CD1c-positive myeloid dendritic cell (primary cell): ENCODE results near the gene C16orf92.
"Not testable (repeated sequence)": the region's sequence is repeated elsewhere in the genome, so short reads cannot be mapped to it uniquely, and the experiment has no call there.

Experiments
- DNase-seq: peaks from one replicate; pipeline ENCODE4 v3.0.0-alpha.2; 2016; ENCODE audit errors: extremely low spot score

Gene C16orf92

GRCh38 chr16:30027588-30028437, 4.8 kb downstream of the C16orf92 start:
- DNase-seq = no peak

DNA sequence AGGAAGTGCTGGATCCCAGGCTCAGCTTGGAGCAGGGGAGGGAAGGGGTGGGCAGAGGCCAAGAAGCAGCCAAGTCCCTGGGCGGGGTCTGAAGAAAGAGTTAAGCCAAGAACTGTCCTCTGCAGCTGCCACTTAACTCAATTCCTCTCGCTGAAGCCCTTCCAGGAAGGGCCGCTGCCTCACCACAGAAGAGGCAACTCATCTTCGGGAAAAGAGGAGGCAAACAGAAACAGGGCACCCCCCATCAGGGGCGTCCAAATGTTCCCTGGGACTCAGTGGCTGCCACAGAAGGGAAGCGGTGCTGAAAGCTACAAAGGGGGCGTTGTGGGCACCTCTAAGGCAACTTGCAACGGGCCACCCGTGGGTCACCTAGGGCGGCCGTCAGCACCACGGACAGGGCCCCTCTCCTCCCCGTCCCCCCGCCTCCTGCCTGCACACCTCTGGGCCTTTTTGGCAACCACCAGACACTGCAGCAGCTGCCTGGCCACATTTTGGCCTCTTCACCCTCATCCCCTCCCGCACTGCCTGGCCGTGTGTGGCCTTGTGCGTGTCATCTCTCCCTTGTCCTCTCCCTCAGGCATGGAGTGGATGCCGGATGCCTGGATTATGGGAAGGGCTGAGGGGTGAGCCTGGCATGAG, 5.6 kb downstream of the C16orf92 start:
- DNase-seq = no peak

DNA sequence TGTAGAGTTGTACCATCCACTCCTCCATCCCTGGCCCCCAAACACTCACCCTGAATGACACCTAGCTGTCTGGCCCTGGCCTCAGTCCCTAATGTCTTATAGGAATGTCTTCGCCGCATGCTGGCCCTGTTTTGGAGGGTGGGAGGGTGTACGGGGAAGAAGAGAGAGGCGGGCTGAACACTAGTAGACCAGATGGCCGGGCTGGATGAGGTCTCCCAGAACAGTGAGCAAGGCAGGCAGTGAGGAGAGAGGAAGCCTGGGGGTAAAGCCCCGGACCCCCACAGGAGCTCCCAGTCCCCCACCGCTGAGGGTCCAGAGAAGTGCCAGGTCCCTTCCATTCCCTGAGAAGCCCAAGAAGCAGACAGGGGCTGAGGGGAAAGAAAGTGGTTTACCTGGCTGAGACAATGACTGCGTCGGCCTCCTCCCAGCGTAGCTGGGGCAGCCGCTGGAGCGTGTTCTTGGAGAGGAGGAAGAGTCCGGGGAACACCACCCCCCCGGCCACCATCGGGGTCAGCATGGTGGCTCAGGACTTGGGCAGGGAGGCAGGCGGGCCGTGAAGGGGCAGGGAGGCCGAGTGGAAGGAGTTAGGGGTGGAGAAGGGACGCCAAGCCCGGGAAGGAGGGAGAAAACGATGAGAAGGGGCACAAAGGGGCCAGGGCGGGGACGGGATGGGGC, 7.2 kb downstream of the C16orf92 start:
- DNase-seq = no peak

GRCh38 chr16:30030841-30031413, 7.9 kb downstream of the C16orf92 start, which contains the start of gene TLCD3B:
Gene TLCD3B, minus strand, starts transcription at chr16:30031271. Its CDS starts 744 bp downstream, at chr16:30030527.
- no peak for DNase-seq

GRCh38 chr16:30031477-30031918, 8.5 kb downstream of the C16orf92 start:
- no peak for DNase-seq

DNA sequence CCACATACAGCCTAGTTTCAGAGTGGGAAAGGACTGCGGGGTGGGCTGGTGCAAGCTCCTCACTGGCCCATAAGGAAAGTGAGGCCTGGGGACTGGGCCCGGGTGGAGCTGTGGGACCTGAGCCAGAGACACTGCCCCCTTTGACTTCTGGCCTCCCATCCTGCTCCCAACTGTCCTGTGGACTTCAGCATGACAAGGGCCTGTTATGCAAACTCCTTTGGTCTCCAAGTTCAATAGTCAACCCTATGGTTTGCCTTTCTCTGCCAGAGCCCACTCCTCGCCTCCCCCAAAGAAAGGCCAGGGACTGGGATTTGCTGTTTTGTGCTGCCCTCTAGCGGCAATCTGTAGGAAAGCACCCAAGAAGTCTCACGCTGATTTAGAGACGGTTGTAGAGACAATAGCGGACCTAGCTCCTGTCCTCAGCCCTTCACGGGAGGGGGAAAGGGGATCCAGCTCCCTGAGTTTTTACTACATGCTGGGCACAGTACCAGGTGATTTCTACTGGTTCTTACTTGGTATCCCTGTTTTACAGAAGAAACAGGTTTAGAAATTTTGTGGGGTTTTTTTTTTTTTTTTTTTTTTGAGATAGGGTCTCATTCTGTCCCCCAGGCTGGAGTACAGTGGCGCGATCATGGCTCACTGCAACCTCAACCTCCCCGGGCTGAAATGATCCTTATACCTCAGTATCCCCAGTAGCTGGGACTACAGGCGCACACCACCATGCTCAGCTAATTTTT, 9.3 kb downstream of the C16orf92 start:
- peak; percentile 82 for DNase-seq

DNA sequence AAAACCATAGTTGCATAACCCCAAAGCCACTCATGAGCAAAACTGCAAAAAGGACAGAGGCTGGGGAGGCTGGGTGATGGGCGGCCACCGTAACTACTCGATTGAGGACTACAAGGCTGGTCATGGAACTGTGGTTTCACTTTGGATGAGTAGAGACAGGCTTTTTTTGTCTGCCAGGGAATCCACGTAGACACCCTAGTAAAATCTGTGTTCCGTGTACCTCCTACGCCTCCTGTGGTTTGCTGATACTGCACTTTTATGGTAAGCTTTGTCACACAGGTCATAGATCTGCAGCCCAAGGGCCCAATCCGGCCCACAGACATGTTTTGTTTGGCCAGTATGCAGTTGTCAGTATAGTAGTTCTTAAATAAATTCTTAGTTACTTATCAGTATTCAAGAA, 10.3 kb downstream of the C16orf92 start:
- DNase-seq = no peak

- DNase-seq = peak; percentile 54
Measured at GRCh38 chr16:30040221-30040620, 17.2 kb downstream of the C16orf92 start.

- DNase-seq = not testable (repeated sequence)
Measured at GRCh38 chr16:30040690-30041089, 17.7 kb downstream of the C16orf92 start.

- peak; percentile 51 for DNase-seq
Measured at GRCh38 chr16:30041841-30042240, 18.8 kb downstream of the C16orf92 start.

DNA sequence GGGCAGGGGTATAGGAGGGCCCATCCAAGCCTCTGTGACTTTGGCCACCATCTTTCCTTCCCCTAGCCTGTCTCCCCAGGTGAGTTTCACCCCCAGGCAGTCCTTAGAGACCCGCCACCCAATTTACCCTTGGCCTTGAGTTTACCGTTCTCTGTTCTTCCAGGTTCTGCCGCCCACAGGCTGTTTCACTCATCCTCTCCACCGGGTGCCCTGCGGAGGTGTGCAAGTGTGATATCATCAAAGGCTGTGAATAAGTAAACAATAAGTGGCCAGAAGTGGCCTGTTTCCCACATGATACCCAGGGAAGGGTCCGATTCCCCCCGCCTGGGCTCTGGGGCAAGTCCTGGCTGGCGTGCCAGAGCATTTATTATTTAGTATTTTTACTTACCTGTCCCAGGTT, 23.2 kb downstream of the C16orf92 start:
- no peak for DNase-seq

GRCh38 chr16:30046588-30046987, 23.6 kb downstream of the C16orf92 start:
- no peak for DNase-seq

GRCh38 chr16:30049871-30050270, 26.9 kb downstream of the C16orf92 start:
- no peak for DNase-seq

GRCh38 chr16:30051518-30051917, 28.5 kb downstream of the C16orf92 start:
- no peak for DNase-seq

DNA sequence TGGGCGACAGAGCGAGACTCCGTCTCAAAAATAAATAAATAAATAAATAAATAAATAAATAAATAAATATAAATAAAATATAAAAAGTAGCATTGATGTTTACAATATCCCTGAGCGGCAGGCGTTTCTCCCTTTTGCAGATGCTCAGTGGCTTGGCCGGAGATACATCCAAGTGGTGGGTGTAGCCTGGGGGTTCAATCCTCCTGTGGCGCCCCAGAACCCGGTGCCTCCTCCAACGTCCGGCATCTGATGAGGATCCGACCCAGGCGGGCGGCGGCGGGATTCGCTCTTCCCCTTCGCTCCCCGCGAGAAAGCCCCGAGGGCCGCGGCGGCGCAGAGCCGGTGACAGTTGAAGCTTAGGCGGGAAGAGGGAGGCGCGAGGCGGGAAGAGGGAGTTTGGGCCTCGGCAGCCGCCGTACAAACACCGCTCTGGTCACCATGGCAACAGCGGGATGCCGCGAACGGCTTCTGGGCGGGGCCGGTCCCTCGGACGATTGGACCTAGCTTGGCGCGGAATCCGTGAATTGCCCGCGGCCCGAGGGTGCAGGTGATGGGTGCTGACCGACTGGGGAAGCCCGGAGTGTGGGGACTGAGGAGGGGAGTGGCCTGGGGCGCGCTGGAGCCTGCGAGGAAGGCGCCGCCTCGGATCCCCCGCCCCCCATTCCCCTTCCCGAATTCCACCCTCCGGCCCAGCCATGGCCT, 29.8 kb downstream of the C16orf92 start:
- DNase-seq = peak; percentile 96

- DNase-seq = peak; percentile 36
Measured at GRCh38 chr16:30053376-30054015, 30.5 kb downstream of the C16orf92 start.

DNA sequence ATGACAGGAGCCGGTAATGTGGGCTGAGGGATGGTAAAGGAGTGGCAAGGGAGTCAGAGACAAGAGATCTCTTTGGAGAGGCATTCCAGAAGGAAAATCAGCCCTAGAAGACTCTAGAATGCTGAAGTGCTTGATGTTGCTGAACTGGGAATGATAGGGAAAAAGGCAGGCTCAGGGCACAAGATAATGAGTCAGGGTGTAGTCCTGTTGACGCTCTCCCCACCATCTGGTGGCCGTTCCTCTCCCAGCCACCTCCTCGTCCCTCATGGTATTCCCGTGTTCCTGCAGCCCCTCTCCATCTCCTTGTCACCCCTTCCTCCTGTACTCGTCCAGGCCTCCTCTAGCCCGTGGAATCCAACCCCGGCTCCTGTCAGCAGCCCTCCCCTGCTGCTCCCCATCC, 31.5 kb downstream of the C16orf92 start:
- DNase-seq = no peak

DNA sequence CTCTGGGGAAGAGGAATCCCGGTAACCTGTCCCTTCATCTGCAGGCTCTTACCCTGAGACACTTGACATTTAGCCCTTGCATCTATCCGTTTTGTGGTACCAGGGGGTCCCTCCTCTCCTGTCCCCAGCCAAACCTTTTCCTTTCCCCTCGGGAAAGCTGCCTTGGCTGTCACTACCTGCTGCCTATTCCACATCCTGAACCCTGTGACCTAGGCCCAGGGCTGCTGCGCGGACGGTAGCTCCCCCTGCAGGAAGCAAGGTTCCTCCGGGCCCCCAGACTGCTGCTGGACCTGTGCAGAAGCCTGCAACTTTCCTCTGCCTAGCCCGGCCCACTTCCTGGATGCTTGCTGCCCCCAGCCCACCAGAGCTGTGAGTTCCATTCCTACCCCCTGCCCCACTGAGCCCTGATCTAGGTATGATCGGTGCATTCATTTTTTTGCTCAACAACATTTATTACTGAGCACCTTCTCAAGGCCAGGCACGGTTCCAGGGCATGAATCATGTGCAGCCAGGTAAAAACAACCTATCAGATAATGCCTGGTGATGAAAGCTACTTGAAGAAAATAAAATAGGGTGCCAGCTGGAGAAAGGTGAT, 32.1 kb downstream of the C16orf92 start:
- DNase-seq = peak; percentile 57

GRCh38 chr16:30060346-30060745, 37.3 kb downstream of the C16orf92 start:
- DNase-seq = no peak
